Suprapubic skin (tissue), 4 donors: ENCODE results near the gene ZNF433. TPM values are rescaled to one million over a fixed set of nuclear protein-coding genes. Genes with fewer than 3 reads are reported as not detected.

Experiments
- DNase-seq, 2 donors: peaks; one replicate each; pipeline ENCODE4 v3.0.0-alpha.2; 2019; ENCODE audit warnings: low spot score in 2 of 2
- H3K27ac ChIP-seq: fragments of 200-600 bp; sonication (generic); one replicate; pipeline ENCODE4 v1.5.1; 2019
- H3K27me3 ChIP-seq: fragments of 200-600 bp; sonication (generic); one replicate; pipeline ENCODE4 v1.5.1; 2019
- H3K36me3 ChIP-seq: fragments of 200-600 bp; sonication (generic); one replicate; pipeline ENCODE4 v1.5.1; 2019
- H3K4me1 ChIP-seq: fragments of 200-600 bp; sonication (generic); one replicate; pipeline ENCODE4 v1.5.1; 2019
- H3K4me3 ChIP-seq: fragments of 200-600 bp; sonication (generic); one replicate; pipeline ENCODE4 v1.5.1; 2019; ENCODE audit warnings: mild to moderate bottlenecking
- H3K9me3 ChIP-seq: fragments of 200-600 bp; sonication (generic); one replicate; pipeline ENCODE4 v1.5.1; 2019
- CTCF ChIP-seq, 2 donors: fragments of 200-600 bp in 1 of 2; fragments of 450-650 bp in 1 of 2; sonication (generic) in 1 of 2; IDR thresholded peaks; one replicate each; pipeline ENCODE4 v1.5.1; 2016 to 2019; ENCODE audit warnings: antibody characterized with exemption in 2 of 2, mild to moderate bottlenecking in 1 of 2, moderate library complexity in 1 of 2
- EP300 ChIP-seq: sonication (generic); formaldehyde crosslinking; IDR thresholded peaks from one replicate; pipeline ENCODE4 v1.6.1; 2017; ENCODE audit warnings: antibody characterized with exemption
- POLR2A ChIP-seq, 2 donors: fragments of 450-650 bp; IDR thresholded peaks; one replicate each; pipeline ENCODE4 v1.6.1; 2017; ENCODE audit warnings: antibody characterized with exemption in 2 of 2, mild to moderate bottlenecking in 2 of 2, moderate library complexity in 2 of 2
- POLR2AphosphoS5 ChIP-seq, 3 donors: sonication (generic); formaldehyde crosslinking; IDR thresholded peaks; one replicate each; pipeline ENCODE4 v1.6.1; 2017; ENCODE audit warnings: antibody characterized with exemption in 3 of 3
- WGBS: methylation state at CpG from one replicate; pipeline ENCODE4 v1.1.5; 2018; 5-methylcytosine and 5-hydroxymethylcytosine counted together
- total RNA-seq, 4 donors: library from RNA; depleted of rRNA; stranded (reverse); fragments of >200 nt; gene quantifications; one replicate each; pipeline ENCODE4 v1.1.0, GENCODE V29; 2016

ZNF433 gene
- total RNA-seq, 4 donors from 2014 or later = 6.1 to 22.6 (median 10.4) TPM

- TF ChIP-seq EP300 (no peak), POLR2AphosphoS5 (IDR thresholded peaks at IDR 0.05) (peak in 1 of 3 donors; percentile 47), POLR2A (IDR thresholded peaks at IDR 0.05) (peak in 1 of 2 donors; percentile 30), CTCF (IDR thresholded peaks at IDR 0.05) (no peak)
- WGBS = under 1% methylated on average over 43 of the region's 54 CpGs
- Histone ChIP-seq H3K4me1 (peaks cover 10% of the 10 kb centered on the region), H3K27me3 (no peaks in the 10 kb centered on the region), H3K9me3 (no peaks in the 10 kb centered on the region), H3K36me3 (no peaks in the 10 kb centered on the region), H3K4me3 (peak overlapping the region; percentile 76), H3K27ac (peak overlapping the region; percentile 71)
- peak; percentile 97 to 99 for DNase-seq
These were observed 47.8 kb downstream of the ZNF433 start for GRCh38 chr19:11987405-11988281.

GRCh38 chr19:11986754-11987153, 48.7 kb downstream of the ZNF433 start:
- H3K27me3 ChIP-seq = no peaks in the 10 kb centered on the region
- no peak overlapping the region for H3K27ac ChIP-seq
- H3K4me3 ChIP-seq = no peak overlapping the region
- 90% methylated on average over 17 of the region's 17 CpGs for WGBS
- no peak for TF ChIP-seq POLR2AphosphoS5 (IDR thresholded peaks at IDR 0.05)
- no peak for TF ChIP-seq POLR2A (IDR thresholded peaks at IDR 0.05)
- no peak for TF ChIP-seq CTCF (IDR thresholded peaks at IDR 0.05)
- no peak for TF ChIP-seq EP300
- H3K9me3 ChIP-seq = no peaks in the 10 kb centered on the region
- H3K4me1 ChIP-seq = peaks cover 10% of the 10 kb centered on the region
- H3K36me3 ChIP-seq = no peaks in the 10 kb centered on the region
- DNase-seq = no peak

- Histone ChIP-seq H3K4me1 (peaks cover 10% of the 10 kb centered on the region), H3K36me3 (no peaks in the 10 kb centered on the region)
- DNase-seq = no peak
These were observed 50.5 kb downstream of the ZNF433 start for GRCh38 chr19:11984986-11985385.

GRCh38 chr19:11982526-11982925, 53.0 kb downstream of the ZNF433 start:
- H3K9me3 ChIP-seq = peaks cover 23% of the 10 kb centered on the region
- no peak for DNase-seq
- TF ChIP-seq CTCF (IDR thresholded peaks at IDR 0.05) = no peak
- TF ChIP-seq EP300 = no peak
- no peak for TF ChIP-seq POLR2AphosphoS5 (IDR thresholded peaks at IDR 0.05)
- no peak for TF ChIP-seq POLR2A (IDR thresholded peaks at IDR 0.05)
- H3K36me3 ChIP-seq = peaks cover 20% of the 10 kb centered on the region
- H3K4me1 ChIP-seq = peaks cover 2% of the 10 kb centered on the region
- 89% methylated on average over 4 of the region's 4 CpGs for WGBS
- no peak overlapping the region for H3K27ac ChIP-seq
- no peak overlapping the region for H3K4me3 ChIP-seq
- H3K27me3 ChIP-seq = no peaks in the 10 kb centered on the region

More at GRCh38 chr19:11984986-11985385, 50.5 kb downstream of the ZNF433 start:
- Histone ChIP-seq H3K27me3 (no peaks in the 10 kb centered on the region), H3K4me3 (no peak overlapping the region), H3K27ac (no peak overlapping the region), H3K9me3 (peaks cover 5% of the 10 kb centered on the region)
- TF ChIP-seq CTCF (IDR thresholded peaks at IDR 0.05) (no peak), POLR2AphosphoS5 (IDR thresholded peaks at IDR 0.05) (no peak), POLR2A (IDR thresholded peaks at IDR 0.05) (no peak), EP300 (no peak)
- WGBS = 33% methylated on average over 5 of the region's 5 CpGs

- no peak for DNase-seq
- Histone ChIP-seq H3K4me3 (no peak overlapping the region), H3K27ac (no peak overlapping the region), H3K4me1 (no peaks in the 10 kb centered on the region), H3K36me3 (peaks cover 28% of the 10 kb centered on the region), H3K27me3 (no peaks in the 10 kb centered on the region), H3K9me3 (peaks cover 28% of the 10 kb centered on the region)
- TF ChIP-seq CTCF (IDR thresholded peaks at IDR 0.05) = no peak
- no peak for TF ChIP-seq POLR2AphosphoS5 (IDR thresholded peaks at IDR 0.05)
- WGBS = 91% methylated on average over 4 of the region's 4 CpGs
These were observed 56.0 kb downstream of the ZNF433 start for GRCh38 chr19:11979527-11979926.
